ENCODE measurements around the gene RALGAPA2. TPM values are rescaled to one million over a fixed set of nuclear protein-coding genes. Genes with fewer than 3 reads are reported as not detected.

The RALGAPA2 gene
- total RNA-seq, 1 experiment from 2014 or later = 13.4 TPM

DNA sequence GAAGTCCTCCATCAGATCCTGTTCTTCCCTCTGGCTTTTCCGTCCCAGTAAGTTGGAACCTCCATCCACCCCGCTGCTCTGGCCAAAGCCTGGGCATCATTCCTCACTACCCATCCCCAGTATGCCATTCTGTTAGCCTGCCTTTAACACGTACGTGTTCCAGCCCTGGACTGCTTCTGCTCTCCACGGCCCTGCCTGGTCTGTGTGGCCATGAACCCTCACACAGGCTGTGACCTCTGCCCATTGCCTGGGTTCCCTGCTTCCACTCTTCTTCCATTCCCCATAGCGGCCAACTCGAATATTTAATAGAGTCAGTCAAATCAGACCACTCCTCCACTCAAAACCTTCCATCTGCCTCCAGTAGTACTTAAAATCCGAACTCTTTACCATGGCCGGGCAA, 29.4 kb downstream of the RALGAPA2 start:
- in situ Hi-C loops (cut with HindIII; ENCODE audit: low pct_unique_long_range_greater_than_20kb, low sequenced_read_pairs) (no loop called here), intact Hi-C loops (cut with micrococcal nuclease; ENCODE audit: unreplicated experiment) (no loop called here)
- BruUV-seq (replicated peaks) = no TSS peak
- Histone ChIP-seq H3K9me3 (ENCODE audit: control insufficient read depth, insufficient read depth, low read depth, low read length) (no peaks in the 10 kb centered on the region), H3K36me3 (ENCODE audit: control insufficient read depth, insufficient read depth, low read length) (no peaks in the 10 kb centered on the region), H3K27me3 (ENCODE audit: control insufficient read depth, insufficient read depth, low read length) (no peaks in the 10 kb centered on the region), H3K27ac (ENCODE audit: low read length) (no peak overlapping the region), H3K4me1 (ENCODE audit: control insufficient read depth, insufficient read depth, low read length) (no peaks in the 10 kb centered on the region), H3K4me3 (ENCODE audit: low read depth in 2 of 2, low read length in 2 of 2) (no peak overlapping the region)
- POLR2A ChIA-PET = no interaction called here
- CTCF ChIA-PET = no interaction called here
- ATAC-seq (no peak), DNase-seq (ENCODE audit: low read depth, low spot score) (no peak)
- TF ChIP-seq POLR2AphosphoS5 (IDR thresholded peaks at IDR 0.05; ENCODE audit: low read depth, low read length) (no peak), SIN3A (IDR thresholded peaks at IDR 0.05; ENCODE audit: borderline replicate concordance, insufficient read depth, low read depth, low read length) (no peak), TCF7L2 (IDR thresholded peaks at IDR 0.05; ENCODE audit: low read depth, low read length) (no peak)
- TF ChIP-seq, protein P1, sequence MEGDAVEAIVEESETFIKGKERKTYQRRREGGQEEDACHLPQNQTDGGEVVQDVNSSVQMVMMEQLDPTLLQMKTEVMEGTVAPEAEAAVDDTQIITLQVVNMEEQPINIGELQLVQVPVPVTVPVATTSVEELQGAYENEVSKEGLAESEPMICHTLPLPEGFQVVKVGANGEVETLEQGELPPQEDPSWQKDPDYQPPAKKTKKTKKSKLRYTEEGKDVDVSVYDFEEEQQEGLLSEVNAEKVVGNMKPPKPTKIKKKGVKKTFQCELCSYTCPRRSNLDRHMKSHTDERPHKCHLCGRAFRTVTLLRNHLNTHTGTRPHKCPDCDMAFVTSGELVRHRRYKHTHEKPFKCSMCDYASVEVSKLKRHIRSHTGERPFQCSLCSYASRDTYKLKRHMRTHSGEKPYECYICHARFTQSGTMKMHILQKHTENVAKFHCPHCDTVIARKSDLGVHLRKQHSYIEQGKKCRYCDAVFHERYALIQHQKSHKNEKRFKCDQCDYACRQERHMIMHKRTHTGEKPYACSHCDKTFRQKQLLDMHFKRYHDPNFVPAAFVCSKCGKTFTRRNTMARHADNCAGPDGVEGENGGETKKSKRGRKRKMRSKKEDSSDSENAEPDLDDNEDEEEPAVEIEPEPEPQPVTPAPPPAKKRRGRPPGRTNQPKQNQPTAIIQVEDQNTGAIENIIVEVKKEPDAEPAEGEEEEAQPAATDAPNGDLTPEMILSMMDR (IDR thresholded peaks at IDR 0.05) = no peak
- TF ChIP-seq, protein P2, sequence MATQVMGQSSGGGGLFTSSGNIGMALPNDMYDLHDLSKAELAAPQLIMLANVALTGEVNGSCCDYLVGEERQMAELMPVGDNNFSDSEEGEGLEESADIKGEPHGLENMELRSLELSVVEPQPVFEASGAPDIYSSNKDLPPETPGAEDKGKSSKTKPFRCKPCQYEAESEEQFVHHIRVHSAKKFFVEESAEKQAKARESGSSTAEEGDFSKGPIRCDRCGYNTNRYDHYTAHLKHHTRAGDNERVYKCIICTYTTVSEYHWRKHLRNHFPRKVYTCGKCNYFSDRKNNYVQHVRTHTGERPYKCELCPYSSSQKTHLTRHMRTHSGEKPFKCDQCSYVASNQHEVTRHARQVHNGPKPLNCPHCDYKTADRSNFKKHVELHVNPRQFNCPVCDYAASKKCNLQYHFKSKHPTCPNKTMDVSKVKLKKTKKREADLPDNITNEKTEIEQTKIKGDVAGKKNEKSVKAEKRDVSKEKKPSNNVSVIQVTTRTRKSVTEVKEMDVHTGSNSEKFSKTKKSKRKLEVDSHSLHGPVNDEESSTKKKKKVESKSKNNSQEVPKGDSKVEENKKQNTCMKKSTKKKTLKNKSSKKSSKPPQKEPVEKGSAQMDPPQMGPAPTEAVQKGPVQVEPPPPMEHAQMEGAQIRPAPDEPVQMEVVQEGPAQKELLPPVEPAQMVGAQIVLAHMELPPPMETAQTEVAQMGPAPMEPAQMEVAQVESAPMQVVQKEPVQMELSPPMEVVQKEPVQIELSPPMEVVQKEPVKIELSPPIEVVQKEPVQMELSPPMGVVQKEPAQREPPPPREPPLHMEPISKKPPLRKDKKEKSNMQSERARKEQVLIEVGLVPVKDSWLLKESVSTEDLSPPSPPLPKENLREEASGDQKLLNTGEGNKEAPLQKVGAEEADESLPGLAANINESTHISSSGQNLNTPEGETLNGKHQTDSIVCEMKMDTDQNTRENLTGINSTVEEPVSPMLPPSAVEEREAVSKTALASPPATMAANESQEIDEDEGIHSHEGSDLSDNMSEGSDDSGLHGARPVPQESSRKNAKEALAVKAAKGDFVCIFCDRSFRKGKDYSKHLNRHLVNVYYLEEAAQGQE (IDR thresholded peaks at IDR 0.05; ENCODE audit: insufficient read depth in 1 of 2, low read depth in 2 of 2, low read length in 1 of 2) = no peak

DNA sequence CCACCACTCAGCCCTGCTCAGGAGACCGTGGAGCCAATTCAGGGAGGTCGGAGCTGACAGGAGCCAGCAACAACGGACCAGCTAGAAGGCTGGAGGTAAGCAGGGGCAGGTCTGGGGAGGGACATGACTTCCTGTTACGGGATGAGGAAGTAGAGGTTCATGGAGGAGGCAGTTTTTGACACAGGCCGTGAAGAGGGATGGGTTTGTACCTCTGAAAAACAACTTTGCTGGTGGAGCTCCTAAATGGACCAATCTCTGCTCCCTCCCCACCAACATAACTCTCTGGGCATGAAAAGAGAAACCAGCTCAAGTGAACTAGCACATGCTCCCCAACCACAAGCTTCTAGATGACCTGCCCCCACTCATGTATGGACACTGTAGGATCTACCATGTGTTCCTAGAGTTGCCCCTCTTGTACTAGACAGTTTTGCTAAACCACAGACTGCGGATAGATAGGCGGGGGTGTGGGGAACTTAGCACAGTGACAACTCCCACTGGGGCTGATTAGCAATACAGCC, 31.4 kb downstream of the RALGAPA2 start:
- intact Hi-C loops (cut with micrococcal nuclease; ENCODE audit: unreplicated experiment) (no loop called here), in situ Hi-C loops (cut with HindIII; ENCODE audit: low pct_unique_long_range_greater_than_20kb, low sequenced_read_pairs) (no loop called here)
- H3K4me1 ChIP-seq (ENCODE audit: control insufficient read depth, insufficient read depth, low read length) = no peaks in the 10 kb centered on the region
- no TSS peak for BruUV-seq (replicated peaks)
- no peaks in the 10 kb centered on the region for H3K27me3 ChIP-seq (ENCODE audit: control insufficient read depth, insufficient read depth, low read length)
- no peak for ATAC-seq
- no peak overlapping the region for H3K27ac ChIP-seq (ENCODE audit: low read length)
- TF ChIP-seq POLR2AphosphoS5 (IDR thresholded peaks at IDR 0.05; ENCODE audit: low read depth, low read length) (no peak), SIN3A (IDR thresholded peaks at IDR 0.05; ENCODE audit: borderline replicate concordance, insufficient read depth, low read depth, low read length) (no peak), TCF7L2 (IDR thresholded peaks at IDR 0.05; ENCODE audit: low read depth, low read length) (no peak)
- TF ChIP-seq, protein P1 (IDR thresholded peaks at IDR 0.05) = no peak
- TF ChIP-seq, protein P2 (IDR thresholded peaks at IDR 0.05; ENCODE audit: insufficient read depth in 1 of 2, low read depth in 2 of 2, low read length in 1 of 2) = no peak
- ChIA-PET POLR2A (interaction anchor here (0.6 kb wide), 1 partner anchor 12 kb away, joined by 3 read pairs; no protein-coding TSS in a partner anchor), CTCF (interaction anchor here (0.6 kb wide), 1 partner anchor 249 kb away, joined by 4 read pairs; no protein-coding TSS in a partner anchor)
- H3K36me3 ChIP-seq (ENCODE audit: control insufficient read depth, insufficient read depth, low read length) = no peaks in the 10 kb centered on the region
- DNase-seq (ENCODE audit: low read depth, low spot score) = no peak
- no peak overlapping the region for H3K4me3 ChIP-seq (ENCODE audit: low read depth in 2 of 2, low read length in 2 of 2)
- H3K9me3 ChIP-seq (ENCODE audit: control insufficient read depth, insufficient read depth, low read depth, low read length) = no peaks in the 10 kb centered on the region

Data from Panc1 (cell line).